ENCODE measurements around the gene ZC3H7A. TPM values are rescaled to one million over a fixed set of nuclear protein-coding genes. Genes with fewer than 3 reads are reported as not detected.

Gene ZC3H7A
- total and polyA plus RNA-seq, 2 of the 13 experiments (the other 11 are each of a cell fraction or from before 2014, with no cell fraction given), result 29.2 to 36.8 TPM

GRCh38 chr16:11711662-11712061, 85.4 kb downstream of the ZC3H7A start:
- BruUV-seq (replicated peaks), result no TSS peak
- ATAC-seq (no peak), DNase-seq (ENCODE audit: low spot score) (no peak), FAIRE-seq (no peak)
- H3K36me3 ChIP-seq (replicated peaks in 1 of 2; ENCODE audit: control insufficient read depth in 1 of 2, insufficient read depth in 2 of 2, low read length in 2 of 2), result peaks cover 19 to 69% of the 10 kb centered on the region in 2 experiments
- H3K4me1 ChIP-seq (ENCODE audit: insufficient read depth, low read length), result peaks cover 36% of the 10 kb centered on the region
- in situ Hi-C loops (cut with HindIII; ENCODE audit: extremely low pct_ligation_motif_present, low pct_unique_long_range_greater_than_20kb), result loop anchor here (10.0 kb wide), 1 partner anchor 317 kb away; no protein-coding TSS in a partner anchor
- ChIA-PET CTCF (ENCODE audit: low intra/inter-chr PET ratio, low total read pairs) (no interaction called here), POLR2A (interaction anchor here (1.2 to 1.6 kb wide), 3 partner anchors 28 to 86 kb away, joined by 3 to 7 read pairs (median 3); partner anchors contain the start of genes TXNDC11 and ZC3H7A)
- WGBS (ENCODE audit: low lambda C conversion rate), result 97% methylated on average over 4 of the region's 4 CpGs
- H3K4me3 ChIP-seq (replicated peaks in 1 of 3; ENCODE audit: insufficient read depth in 1 of 3, low read depth in 2 of 3, low read length in 3 of 3), result no peak overlapping the region
- H2AFZ ChIP-seq (ENCODE audit: low read length), result no peak overlapping the region
- TF ChIP-seq ATAD3A (CRISPR knock-in tag; IDR thresholded peaks at IDR 0.05), result no peak
- no peak for TF ChIP-seq ARID5B (CRISPR knock-in tag; IDR thresholded peaks at IDR 0.05)
- TF ChIP-seq KLF13 (CRISPR knock-in tag; IDR thresholded peaks at IDR 0.05), result no peak
- no peak for TF ChIP-seq YEATS2 (CRISPR knock-in tag; IDR thresholded peaks at IDR 0.05; ENCODE audit: borderline replicate concordance)
- intact Hi-C loops (cut with micrococcal nuclease; ENCODE audit: unreplicated experiment), result loop anchor here (5.0 kb wide), 1 partner anchor 314 kb away; no protein-coding TSS in a partner anchor
- peaks cover 14% of the 10 kb centered on the region; the same call in 1 of the 2 replicates for H4K20me1 ChIP-seq (ENCODE audit: insufficient read depth, low read length)
- no peaks in the 10 kb centered on the region for H3K27me3 ChIP-seq (ENCODE audit: control insufficient read depth in 1 of 2, insufficient read depth in 2 of 2, low read length in 2 of 2)
- H3K27ac ChIP-seq (ENCODE audit: extremely low read length, insufficient read depth, low read length), result no peak overlapping the region
- no peaks in the 10 kb centered on the region for H3K9me3 ChIP-seq (ENCODE audit: low read length)
- no peak overlapping the region for H3K9ac ChIP-seq (ENCODE audit: insufficient read depth, low read depth, low read length)
- H3K79me2 ChIP-seq (ENCODE audit: insufficient read depth, low read length), result peaks cover 17% of the 10 kb centered on the region
- no peak overlapping the region for H3K4me2 ChIP-seq (ENCODE audit: low read depth, low read length)

All from HepG2 (cell line).